Measurements from ENCODE around the gene CACNA1H.
"Not testable (repeated sequence)": the region's sequence is repeated elsewhere in the genome, so short reads cannot be mapped to it uniquely, and the experiment has no call there.

The CACNA1H gene

GRCh38 chr16:1230471-1231212, 77.7 kb downstream of the CACNA1H start:
- DNase-seq: not testable (repeated sequence)

- DNase-seq: not testable (repeated sequence)
Measured at GRCh38 chr16:1231301-1231700, 78.4 kb downstream of the CACNA1H start.

DNA sequence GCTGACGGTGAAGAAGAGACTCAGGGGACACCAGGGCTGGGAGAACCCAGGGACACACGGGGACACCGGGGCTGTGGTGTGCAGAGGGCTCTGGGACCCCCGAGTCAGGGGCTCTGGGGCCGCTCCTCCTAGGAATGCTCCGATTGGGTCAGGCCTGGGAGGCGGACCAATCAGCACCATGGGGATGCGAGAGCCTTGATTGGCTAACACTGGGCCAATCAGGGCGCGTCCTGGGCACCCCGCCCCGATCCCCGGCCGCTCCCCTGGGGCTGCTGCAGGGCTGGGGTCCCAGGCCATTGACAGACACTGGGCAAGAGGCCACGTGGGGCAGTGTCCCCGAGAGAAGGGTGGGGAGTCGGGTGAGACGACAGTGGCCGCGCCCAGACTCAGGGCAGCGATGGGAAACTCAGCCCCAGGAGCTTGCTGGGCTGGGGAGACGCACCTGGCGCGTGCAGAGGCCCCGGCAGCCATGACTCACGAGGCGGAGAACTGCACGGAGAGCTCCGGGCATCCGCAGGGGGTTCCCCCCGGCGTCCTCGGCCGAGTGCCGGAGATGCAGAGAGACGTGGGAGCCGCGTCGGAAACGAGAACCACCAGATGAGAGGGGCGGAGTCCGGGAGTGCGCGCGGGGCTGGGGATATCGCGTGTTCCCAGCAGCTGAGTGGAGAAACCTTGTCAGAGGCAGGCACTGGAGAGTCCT, 79.3 kb downstream of the CACNA1H start:
- not testable (repeated sequence) for DNase-seq

GRCh38 chr16:1236659-1237058, 83.8 kb downstream of the CACNA1H start:
- not testable (repeated sequence) for DNase-seq

DNA sequence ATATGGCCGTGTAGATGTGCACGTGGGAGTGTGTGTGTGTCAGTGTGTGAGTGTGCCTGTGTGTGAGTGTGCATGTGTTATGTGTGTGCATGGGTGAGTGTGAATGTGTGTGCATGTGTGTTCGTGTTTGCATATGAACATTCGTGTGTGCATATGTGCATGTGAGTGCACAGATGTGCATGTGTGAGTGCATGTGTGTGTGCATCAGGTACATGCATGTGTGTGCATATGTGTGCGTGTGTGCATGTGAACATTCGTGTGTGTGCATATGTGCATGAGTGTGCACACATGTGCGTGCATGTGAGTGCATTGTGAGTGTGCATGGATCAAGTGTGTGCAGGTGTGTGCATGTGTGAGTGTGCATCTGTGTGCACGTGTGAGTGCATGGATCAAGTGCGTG, 85.1 kb downstream of the CACNA1H start:
- no peak for DNase-seq

DNA sequence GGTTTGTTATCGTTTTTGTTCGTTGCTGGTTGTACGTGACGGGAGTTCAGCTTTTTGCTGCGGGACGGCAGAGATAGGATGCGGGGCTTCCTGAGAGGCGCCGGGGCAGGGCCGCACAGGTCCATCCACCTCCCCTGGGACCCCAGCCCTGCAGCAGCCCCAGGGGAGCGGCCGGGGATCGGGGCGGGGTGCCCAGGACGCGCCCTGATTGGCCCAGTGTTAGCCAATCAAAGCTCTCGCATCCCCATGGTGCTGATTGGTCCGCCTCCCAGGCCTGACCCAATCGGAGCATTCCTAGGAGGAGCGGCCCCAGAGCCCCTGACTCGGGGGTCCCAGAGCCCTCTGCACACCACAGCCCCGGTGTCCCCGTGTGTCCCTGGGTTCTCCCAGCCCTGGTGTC, 86.0 kb downstream of the CACNA1H start:
- not testable (repeated sequence) for DNase-seq

- not testable (repeated sequence) for DNase-seq
Measured at GRCh38 chr16:1239575-1239974, 86.7 kb downstream of the CACNA1H start.

GRCh38 chr16:1240436-1240835, 87.5 kb downstream of the CACNA1H start, which contains the start of gene TPSAB1:
TSS of gene TPSAB1 (plus strand) at chr16:1240705. CDS start at chr16:1240939, 234 bp downstream.
- DNase-seq: not testable (repeated sequence)

GRCh38 chr16:1241081-1241480, 88.2 kb downstream of the CACNA1H start:
- DNase-seq: not testable (repeated sequence)

DNA sequence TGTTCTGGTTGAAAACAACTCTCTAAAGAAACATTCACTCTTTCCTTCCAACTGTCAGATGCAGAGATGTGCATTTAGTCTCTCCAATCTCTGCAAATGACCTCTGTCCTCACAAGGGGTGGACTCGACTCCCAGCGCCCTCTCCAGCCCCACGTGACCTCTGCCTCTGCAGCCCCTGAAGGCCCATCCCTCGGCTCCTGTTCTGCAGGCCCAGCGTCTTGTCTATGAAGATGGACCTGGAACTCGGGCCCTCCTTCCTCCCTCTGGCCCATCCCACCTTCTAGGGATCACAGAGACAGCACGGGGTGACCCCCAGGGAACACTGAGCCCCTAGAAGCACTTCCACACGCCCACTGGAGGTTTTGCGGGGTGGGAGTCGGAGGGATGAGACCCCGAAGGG, 90.5 kb downstream of the CACNA1H start:
- not testable (repeated sequence) for DNase-seq

- not testable (repeated sequence) for DNase-seq
Measured at GRCh38 chr16:1243907-1244850, 91.3 kb downstream of the CACNA1H start.

- DNase-seq: no peak
Measured at GRCh38 chr16:1244881-1245280, 92.0 kb downstream of the CACNA1H start.

- DNase-seq: no peak
Measured at GRCh38 chr16:1245452-1246020, 92.6 kb downstream of the CACNA1H start.

DNA sequence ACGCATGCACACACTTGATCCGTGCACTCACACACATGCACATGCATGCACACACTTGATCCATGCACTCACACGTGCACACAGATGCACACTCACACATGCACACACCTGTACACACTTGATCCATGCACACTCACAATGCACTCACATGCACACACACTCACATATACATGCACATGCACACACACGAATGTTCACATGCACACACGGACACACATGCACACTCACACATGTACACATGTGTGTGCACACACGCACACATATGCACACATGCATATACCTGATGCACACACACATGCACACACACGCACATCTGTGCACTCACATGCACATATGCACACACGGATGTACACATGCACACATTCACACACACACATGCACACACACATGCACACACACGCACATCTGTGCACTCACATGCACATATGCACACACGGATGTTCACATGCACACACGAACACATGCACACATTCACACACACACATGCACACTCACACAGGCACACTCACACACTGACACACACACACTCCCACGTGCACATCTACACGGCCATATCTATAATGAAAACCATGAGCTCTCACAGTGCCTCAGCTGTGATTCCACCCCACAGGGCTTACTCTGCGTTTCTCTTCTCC, 95.1 kb downstream of the CACNA1H start:
- DNase-seq: not testable (repeated sequence)

DNA sequence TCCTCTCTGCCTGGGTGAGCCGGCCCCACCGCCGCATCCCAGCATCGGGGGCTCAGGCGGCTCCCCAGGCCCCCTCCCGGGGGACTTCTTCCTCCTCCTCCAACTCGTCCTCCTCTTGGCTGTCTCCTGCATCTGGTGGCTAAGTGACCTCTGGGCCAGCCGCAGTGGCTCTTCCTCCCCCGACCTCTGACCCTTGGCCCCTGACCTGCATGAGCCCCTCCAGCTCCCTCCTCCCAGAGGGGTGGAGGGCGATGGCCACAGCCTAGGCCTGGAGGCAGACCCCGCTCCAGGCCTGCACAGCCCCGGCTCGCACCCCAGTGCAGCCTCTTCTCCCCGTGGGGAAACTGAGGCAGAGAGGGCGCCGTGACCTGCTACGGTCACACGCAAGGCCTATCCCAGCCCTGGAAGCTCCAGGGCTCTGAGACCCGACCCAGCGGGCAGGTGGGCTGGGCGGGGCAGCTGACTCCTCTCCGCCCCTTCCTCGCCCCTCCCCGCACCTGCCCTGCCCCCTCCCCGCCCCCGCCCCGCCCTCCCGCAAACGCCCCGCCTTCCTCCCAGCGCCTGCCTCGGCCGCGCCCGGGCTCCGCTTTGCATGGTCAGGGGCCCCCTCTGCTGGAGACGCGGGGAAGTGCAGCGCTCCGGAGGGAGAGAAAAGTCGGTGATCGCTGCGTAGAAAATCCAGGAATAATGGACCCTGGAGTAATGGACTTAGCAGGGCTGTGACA, 96.3 kb downstream of the CACNA1H start:
- DNase-seq: not testable (repeated sequence)

GRCh38 chr16:1253701-1254364, 100.9 kb downstream of the CACNA1H start:
- not testable (repeated sequence) for DNase-seq

DNA sequence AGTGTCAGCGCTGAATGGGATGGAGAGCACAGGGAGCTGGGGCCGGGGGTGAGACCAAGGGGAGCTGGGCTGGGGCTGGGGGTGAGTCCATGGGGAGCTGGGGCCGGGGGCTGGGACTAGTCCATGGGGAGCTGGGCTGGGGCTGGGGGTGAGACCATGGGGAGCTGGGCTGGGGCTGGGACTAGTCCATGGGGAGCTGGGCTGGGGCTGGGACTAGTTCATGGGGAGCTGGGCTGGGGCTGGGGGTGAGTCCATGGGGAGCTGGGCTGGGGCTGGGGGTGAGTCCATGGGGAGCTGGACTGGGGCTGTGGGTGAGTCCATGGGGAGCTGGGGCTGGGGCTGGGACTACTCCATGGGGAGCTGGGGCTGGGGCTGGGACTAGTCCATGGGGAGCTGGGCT, 101.9 kb downstream of the CACNA1H start:
- not testable (repeated sequence) for DNase-seq

DNA sequence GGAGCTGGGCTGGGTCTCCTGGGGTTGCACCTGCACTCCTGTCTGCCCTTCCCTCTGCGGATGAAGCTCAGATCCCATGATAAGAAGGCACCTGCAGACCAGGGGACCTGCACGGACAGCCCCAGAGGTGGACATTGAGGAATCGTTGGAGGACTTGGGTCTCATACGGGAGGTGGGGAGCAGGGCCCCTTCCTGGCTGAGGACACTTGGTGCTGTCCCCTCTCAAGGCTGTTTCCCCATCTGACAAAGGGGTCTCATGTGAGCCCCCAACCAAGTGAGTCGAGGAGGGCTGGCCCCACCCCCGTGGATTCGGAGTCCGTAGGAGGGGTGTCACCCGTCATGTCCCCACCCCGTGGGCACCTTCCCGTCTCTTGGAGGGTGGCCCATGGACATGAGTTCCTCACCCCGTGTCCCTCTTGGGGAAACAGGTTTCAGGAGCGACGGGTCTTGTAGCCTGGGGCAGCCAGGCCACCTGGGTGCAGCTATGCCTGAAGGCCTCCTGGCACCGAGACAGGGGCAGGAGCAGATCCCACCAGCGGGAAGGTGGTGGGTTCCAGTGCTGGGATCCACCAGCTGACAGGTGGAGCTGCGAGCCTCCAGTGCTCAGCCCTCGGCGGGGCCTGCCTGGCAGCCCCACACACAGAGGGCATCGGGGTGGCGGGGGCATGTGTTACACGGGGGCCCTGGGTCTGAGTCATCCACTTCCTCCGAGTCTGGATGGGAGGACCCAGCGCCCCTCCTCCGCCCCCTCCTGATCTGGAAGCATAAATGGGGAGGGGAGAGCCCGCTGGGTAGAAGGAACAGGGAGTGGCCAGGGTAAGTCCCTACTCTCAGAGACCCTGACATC, 102.6 kb downstream of the CACNA1H start, which contains the start of gene TPSD1:
Gene TPSD1 (plus strand): TSS at position 794 of the 847 bp plus-strand sequence. CDS start 212 bp downstream, outside the sequence.
- not testable (repeated sequence) for DNase-seq

DNA sequence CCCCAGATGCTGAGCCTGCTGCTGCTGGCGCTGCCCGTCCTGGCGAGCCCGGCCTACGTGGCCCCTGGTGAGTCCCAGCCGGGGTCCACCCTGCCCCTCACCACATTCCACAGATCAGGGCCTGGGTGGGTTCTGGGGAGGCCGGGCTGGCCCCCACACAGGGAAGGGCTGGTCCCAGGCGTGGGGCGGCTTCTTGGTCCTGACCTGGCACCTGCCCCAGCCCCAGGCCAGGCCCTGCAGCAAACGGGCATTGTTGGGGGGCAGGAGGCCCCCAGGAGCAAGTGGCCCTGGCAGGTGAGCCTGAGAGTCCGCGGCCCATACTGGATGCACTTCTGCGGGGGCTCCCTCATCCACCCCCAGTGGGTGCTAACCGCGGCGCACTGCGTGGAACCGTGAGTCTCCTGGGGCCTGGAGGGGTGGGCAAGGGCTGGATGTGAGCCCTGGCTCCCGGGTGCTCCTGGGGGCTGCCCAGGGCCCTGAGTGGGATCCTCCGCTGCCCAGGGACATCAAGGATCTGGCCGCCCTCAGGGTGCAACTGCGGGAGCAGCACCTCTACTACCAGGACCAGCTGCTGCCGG, 103.5 kb downstream of the CACNA1H start:
- not testable (repeated sequence) for DNase-seq

Data from NCI-H2081 treated with DMSO at 0.1 percent for 48 hours (cell line).